ENCODE measurements around the gene B3GALT4.

B3GALT4 gene

GRCh38 chr6:33290459-33290858 lies 13.5 kb downstream of the B3GALT4 start:
- peak overlapping the region; percentile 84 for H3K4me3 ChIP-seq (ENCODE audit: insufficient read depth, low read length, poor library complexity, severe bottlenecking)
- peaks cover 46% of the 10 kb centered on the region for H3K79me2 ChIP-seq (ENCODE audit: insufficient read depth, low read length)
- H3K27ac ChIP-seq (ENCODE audit: low read depth, low read length), result no peak overlapping the region
- no peaks in the 10 kb centered on the region for H4K20me1 ChIP-seq (ENCODE audit: low read depth, low read length)
- H3K9ac ChIP-seq (ENCODE audit: low read length), result peak overlapping the region; percentile 80
- peaks cover 12% of the 10 kb centered on the region for H3K36me3 ChIP-seq (ENCODE audit: low read length)
- no peaks in the 10 kb centered on the region for H3K27me3 ChIP-seq (ENCODE audit: low read length)
- H2AFZ ChIP-seq (ENCODE audit: low read depth, low read length, severe bottlenecking), result no peak overlapping the region
- no peaks in the 10 kb centered on the region for H3K9me3 ChIP-seq (ENCODE audit: insufficient read depth, low read length)
- H3K4me2 ChIP-seq (ENCODE audit: low read depth, low read length, poor library complexity, severe bottlenecking), result peak overlapping the region; percentile 94
- TF ChIP-seq EZH2phosphoT487 (conservative IDR thresholded peaks at IDR 0.05; ENCODE audit: low read length), result no peak
- TF ChIP-seq CTCF (IDR thresholded peaks at IDR 0.05; ENCODE audit: insufficient read depth, low read length, poor library complexity, severe bottlenecking), result no peak
- no peaks in the 10 kb centered on the region for H3K9me2 ChIP-seq (replicated peaks; ENCODE audit: insufficient read depth, low read length)
- peaks cover 14% of the 10 kb centered on the region for H3F3A ChIP-seq (ENCODE audit: insufficient read depth)

GRCh38 chr6:33292996-33293682 lies 16.2 kb downstream of the B3GALT4 start:
- Histone ChIP-seq H2AFZ (ENCODE audit: low read depth, low read length, severe bottlenecking) (no peak overlapping the region), H3K9ac (ENCODE audit: low read length) (no peak overlapping the region), H3K9me2 (replicated peaks; ENCODE audit: insufficient read depth, low read length) (no peaks in the 10 kb centered on the region), H3K9me3 (ENCODE audit: insufficient read depth, low read length) (no peaks in the 10 kb centered on the region), H3K4me3 (ENCODE audit: insufficient read depth, low read length, poor library complexity, severe bottlenecking) (no peak overlapping the region), H3K27me3 (ENCODE audit: low read length) (no peaks in the 10 kb centered on the region), H3K79me2 (ENCODE audit: insufficient read depth, low read length) (peaks cover 32% of the 10 kb centered on the region), H3K27ac (ENCODE audit: low read depth, low read length) (no peak overlapping the region), H3F3A (ENCODE audit: insufficient read depth) (peaks cover 16% of the 10 kb centered on the region), H4K20me1 (ENCODE audit: low read depth, low read length) (no peaks in the 10 kb centered on the region), H3K36me3 (ENCODE audit: low read length) (no peaks in the 10 kb centered on the region), H3K4me2 (ENCODE audit: low read depth, low read length, poor library complexity, severe bottlenecking) (no peak overlapping the region)
- TF ChIP-seq CTCF (IDR thresholded peaks at IDR 0.05; ENCODE audit: insufficient read depth, low read length, poor library complexity, severe bottlenecking), result no peak

- H3K36me3 ChIP-seq (ENCODE audit: low read length), result no peaks in the 10 kb centered on the region
- no peak overlapping the region for H3K4me2 ChIP-seq (ENCODE audit: low read depth, low read length, poor library complexity, severe bottlenecking)
- peaks cover 23% of the 10 kb centered on the region for H3F3A ChIP-seq (ENCODE audit: insufficient read depth)
- H3K27ac ChIP-seq (ENCODE audit: low read depth, low read length), result no peak overlapping the region
- no peaks in the 10 kb centered on the region for H3K9me2 ChIP-seq (replicated peaks; ENCODE audit: insufficient read depth, low read length)
- peaks cover 27% of the 10 kb centered on the region for H3K79me2 ChIP-seq (ENCODE audit: insufficient read depth, low read length)
- no peaks in the 10 kb centered on the region for H3K9me3 ChIP-seq (ENCODE audit: insufficient read depth, low read length)
- no peak overlapping the region for H3K9ac ChIP-seq (ENCODE audit: low read length)
- TF ChIP-seq EZH2phosphoT487 (conservative IDR thresholded peaks at IDR 0.05; ENCODE audit: low read length) (no peak), CTCF (IDR thresholded peaks at IDR 0.05; ENCODE audit: insufficient read depth, low read length, poor library complexity, severe bottlenecking) (no peak)
- no peak overlapping the region for H3K4me3 ChIP-seq (ENCODE audit: insufficient read depth, low read length, poor library complexity, severe bottlenecking)
- no peaks in the 10 kb centered on the region for H3K27me3 ChIP-seq (ENCODE audit: low read length)
- H4K20me1 ChIP-seq (ENCODE audit: low read depth, low read length), result no peaks in the 10 kb centered on the region
- H2AFZ ChIP-seq (ENCODE audit: low read depth, low read length, severe bottlenecking), result no peak overlapping the region
Measured at GRCh38 chr6:33294086-33294823, 17.3 kb downstream of the B3GALT4 start.
